ENCODE results near the gene HOXC5.

Gene HOXC5

GRCh38 chr12:53995378-53996239 lies 37.2 kb upstream of the HOXC5 start:
- no peak for DNase-seq (ENCODE audit: extremely low read depth in 1 of 2, low read depth in 1 of 2)

DNA sequence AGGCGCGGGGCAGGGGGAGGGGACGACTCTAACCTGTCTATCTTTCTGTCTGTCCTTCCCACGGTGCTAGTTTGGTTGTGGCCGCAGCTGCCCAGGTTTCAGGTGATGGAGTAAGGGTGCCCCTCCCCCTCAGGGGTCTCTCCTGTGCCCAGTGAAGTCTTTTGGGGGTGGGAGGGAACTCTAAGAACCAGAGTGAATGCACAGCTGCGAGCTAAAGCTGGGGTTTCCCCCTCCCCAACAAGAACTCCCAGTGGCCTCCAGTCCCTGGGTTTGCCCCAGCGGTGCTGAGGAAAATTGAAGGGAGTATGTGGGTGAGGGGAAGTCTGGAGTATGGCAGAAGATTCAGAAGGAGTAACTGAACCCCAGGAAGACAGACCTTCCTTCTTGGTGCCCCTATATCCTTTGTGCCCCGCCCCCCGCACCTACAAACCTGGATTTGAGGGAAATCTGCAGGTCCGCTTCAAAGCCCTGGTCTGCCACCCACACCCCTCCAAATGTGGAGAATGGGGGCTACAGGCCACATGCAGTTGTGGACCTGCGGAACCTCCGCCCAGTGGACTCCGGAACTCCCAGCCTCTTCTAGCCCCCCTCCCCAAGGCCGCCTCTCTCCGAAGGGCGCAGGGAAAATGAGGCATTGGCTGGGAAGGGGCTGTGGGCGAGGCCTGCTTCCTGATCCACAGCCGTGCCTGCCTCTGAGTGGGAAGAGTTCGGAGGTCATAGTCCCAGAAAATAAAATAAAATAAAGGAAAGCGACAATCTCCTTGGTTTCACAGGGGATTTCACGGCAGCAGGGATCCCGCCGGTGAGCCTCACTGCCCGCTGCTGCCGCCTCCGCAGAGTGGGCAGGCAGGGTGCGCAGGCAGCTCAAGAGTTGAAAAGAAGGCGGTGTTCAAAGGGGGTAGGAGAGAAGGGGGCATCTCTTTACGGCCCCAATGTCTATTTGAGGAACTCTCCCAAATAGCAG lies 36.3 kb upstream of the HOXC5 start:
- DNase-seq (ENCODE audit: extremely low read depth in 1 of 2, low read depth in 1 of 2), result no peak

GRCh38 chr12:53997204-53998109 lies 35.4 kb upstream of the HOXC5 start:
- DNase-seq (ENCODE audit: extremely low read depth in 1 of 2, low read depth in 1 of 2), result no peak

DNA sequence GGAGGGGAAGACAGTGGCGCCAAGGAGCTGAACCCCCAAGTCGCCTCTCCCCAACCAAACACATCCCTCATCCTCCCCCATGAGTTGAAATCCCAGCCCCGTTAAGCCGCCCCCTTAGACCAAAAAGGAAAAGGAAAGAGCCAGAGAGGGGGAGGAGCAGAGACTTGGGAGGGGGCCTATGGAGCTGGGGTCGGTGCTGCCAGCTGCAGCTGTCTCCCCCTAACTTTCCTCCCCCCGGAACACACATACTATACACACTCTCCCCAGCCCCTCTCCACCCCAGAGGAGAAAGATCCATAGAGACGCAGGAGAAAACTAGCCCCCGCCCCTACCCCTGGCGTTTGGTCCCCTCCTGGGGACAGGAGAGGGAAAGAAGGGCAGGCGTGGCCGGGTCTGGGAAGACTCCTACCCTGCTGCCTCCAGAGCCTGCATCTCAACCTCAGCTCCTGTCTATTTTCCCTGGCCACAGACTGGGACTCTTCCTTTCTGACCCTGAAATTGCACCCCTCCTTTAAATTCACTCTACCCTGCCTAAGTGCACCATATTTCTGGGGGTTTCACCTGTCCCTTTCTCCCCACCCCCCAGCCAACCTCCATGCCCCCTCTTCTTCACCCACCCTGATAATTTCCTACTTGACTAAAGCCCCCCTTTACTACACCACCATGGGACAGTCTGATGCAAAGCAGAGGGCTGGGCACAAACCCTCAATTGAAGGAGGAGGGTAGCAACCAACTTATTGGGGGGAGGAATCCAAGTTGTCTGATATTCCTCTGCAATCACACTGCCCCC lies 34.5 kb upstream of the HOXC5 start:
- no peak for DNase-seq (ENCODE audit: extremely low read depth in 1 of 2, low read depth in 1 of 2)

- DNase-seq (ENCODE audit: extremely low read depth in 1 of 2, low read depth in 1 of 2), result no peak
Measured at GRCh38 chr12:53998900-53999236, 34.0 kb upstream of the HOXC5 start.

GRCh38 chr12:53999559-54000115 lies 33.2 kb upstream of the HOXC5 start:
- no peak for DNase-seq (ENCODE audit: extremely low read depth in 1 of 2, low read depth in 1 of 2)

GRCh38 chr12:54000116-54001114 lies 32.4 kb upstream of the HOXC5 start, which contains the start of gene HOXC9:
Gene HOXC9, plus strand, starts transcription at chr12:54000161. Its CDS starts 28 bp downstream, at chr12:54000189.
- no peak for DNase-seq (ENCODE audit: extremely low read depth in 1 of 2, low read depth in 1 of 2)

DNA sequence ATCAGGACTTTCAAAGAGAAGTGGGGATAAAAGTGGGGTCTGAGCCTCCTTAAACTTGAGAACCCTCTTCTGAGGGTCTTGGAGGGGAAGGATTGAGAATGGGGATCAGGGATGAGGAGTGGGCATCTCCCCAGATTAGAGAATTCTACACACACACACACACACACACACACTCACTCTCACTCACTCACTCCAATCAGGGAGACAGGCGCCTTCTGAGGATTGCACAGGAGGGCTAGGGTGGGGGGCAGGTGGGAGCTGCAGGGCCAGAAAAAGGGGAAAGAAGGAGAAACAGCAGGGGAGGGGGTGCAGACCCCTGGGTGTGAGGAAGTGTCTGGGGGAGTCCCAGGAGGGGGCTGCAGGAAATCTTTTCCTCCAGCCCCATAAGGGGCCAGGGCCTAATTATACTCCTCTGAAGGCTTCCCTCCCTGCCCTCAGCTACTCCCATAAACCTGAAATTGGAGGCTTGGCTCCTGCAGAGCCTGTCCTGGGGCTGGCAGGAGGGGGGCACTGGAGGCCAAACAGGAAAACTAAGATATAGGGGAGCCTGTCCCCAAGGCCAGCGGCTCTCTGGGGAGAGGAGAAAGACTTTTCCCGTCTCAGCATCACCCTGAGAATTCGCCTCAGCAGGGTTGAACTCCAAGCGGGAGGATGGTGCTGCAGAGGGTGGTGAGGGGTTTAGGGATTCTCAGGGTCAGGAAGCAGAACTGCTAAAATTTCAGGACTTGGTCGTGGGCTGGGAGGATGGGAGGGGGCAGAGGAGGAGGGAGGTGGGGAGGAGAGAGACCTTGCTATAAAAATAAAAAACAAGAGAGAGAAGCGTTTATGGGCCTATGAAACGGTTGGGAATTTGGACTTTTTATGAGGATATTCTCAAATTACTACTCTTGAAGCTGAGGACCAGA lies 31.3 kb upstream of the HOXC5 start:
- no peak for DNase-seq (ENCODE audit: extremely low read depth in 1 of 2, low read depth in 1 of 2)

DNA sequence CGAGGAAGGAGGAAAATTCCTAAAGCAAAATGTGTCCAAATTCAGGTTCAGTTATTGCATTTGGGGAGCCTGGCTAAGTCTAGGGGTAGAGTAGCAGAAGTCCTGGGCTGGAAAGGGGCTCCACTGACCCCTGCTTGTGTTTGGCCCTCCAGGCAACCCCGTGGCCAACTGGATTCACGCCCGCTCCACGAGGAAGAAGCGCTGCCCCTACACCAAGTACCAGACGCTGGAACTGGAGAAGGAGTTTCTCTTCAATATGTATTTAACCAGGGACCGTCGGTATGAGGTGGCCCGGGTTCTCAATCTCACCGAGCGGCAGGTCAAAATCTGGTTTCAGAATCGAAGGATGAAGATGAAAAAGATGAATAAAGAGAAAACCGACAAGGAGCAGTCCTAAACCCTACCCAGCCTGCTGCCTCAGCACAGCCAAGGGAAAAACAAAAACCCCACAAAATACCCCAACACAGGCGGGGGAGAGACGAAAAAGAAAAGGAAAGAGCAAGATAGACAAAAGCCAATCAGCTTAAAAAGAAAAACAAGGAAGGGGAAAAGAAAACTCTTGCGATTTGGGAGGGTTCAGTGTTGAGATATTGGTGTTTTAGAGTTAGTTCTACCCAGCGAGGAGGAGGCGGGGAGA lies 30.5 kb upstream of the HOXC5 start:
- no peak for DNase-seq (ENCODE audit: extremely low read depth in 1 of 2, low read depth in 1 of 2)

DNA sequence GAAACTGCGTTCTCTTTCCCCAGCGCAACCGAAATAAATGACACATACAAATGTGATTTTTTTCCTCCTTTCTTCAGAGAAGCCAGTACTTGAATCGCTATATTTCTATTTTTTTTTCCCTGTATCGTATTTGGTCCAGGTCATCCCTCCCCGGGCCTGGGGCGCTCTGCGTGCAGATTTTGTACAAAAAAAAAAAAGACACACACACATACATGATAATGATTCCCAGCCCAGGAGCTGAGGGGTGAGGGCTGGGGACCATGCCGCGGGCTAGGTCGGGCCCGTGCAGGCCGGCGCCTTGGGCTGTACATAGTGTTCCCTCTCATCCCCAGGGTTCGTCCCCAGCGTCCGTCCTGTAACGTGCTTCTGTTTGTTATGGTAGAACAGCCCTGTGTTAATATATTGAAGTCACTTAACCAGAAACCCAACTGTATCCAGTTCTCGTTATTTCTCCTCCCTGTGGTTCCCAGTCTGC lies 29.9 kb upstream of the HOXC5 start:
- no peak for DNase-seq (ENCODE audit: extremely low read depth in 1 of 2, low read depth in 1 of 2)

GRCh38 chr12:54003625-54004024 lies 29.2 kb upstream of the HOXC5 start:
- no peak for DNase-seq (ENCODE audit: extremely low read depth in 1 of 2, low read depth in 1 of 2)

DNA sequence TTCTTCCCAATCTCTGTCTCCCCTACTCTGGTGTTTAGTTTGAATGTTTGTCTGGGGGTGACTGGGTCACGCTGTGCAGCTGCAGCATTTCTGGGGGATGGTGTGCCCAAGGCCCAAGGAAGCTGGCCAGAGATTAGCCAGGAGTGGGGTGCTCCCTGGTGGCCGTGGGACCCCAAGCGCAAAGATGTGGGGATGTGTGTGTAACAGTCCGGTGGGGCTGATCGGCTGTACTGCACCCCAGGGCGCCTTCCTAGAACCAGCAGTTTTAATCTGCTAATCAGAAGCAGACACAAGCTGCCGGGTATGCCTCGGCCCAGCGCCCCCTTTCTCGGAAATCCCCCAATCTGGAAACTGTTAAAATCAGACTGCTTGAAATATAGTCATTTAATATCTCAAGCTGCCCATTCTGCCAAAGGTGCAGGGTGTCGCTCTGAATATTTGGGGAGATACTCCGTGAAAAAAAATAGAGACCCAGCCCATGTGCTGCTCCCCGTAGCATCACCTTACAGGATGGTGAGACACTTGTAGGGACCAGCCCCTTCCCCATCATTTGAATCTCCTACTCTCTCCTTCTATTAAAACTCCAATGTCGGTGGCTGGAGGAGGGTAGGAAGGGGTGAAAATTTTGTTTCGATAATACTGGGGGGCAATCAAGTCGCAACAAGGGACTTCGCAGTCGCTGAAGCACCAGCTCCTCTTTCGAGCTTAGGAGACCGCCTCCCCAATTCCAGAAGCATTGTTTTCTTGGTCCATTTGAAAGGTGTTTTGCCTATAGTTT lies 28.6 kb upstream of the HOXC5 start:
- DNase-seq (ENCODE audit: extremely low read depth in 1 of 2, low read depth in 1 of 2), result no peak

DNA sequence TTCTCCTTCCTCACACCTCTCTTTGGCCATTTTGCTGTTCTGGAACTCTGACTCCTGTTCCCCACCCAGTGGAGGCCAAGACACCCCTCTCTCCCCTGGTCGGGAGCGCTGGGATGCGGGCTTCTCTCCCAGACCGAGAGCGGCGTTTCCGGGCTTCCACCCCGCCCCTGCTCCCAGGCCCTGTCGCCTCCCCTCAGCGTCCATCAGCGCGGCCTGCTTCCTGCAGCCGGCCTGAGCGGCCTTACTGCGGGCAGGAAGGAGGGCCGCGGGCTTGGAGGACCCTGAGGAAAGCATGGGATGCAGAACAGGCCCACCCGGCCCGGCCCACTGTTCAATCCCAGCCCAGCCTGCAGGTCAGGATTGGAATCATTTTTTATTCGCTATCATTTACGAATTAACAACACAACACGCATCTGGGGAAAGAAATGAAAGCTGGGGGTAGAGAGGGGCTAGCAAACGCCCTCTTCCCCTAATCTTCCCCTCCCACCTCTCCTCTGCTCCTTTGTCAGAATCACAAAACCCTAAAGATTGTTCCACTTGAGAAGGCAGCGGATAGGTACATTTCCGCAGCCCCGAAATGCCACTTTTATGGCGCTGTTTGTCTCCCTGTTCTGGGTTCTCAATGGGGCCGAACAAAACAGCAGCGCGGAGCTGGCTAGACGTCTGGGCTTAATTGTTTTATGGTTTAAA lies 27.9 kb upstream of the HOXC5 start:
- DNase-seq (ENCODE audit: extremely low read depth in 1 of 2, low read depth in 1 of 2), result no peak

GRCh38 chr12:54005531-54005852 lies 27.4 kb upstream of the HOXC5 start:
- no peak for DNase-seq (ENCODE audit: extremely low read depth in 1 of 2, low read depth in 1 of 2)

- DNase-seq (ENCODE audit: extremely low read depth in 1 of 2, low read depth in 1 of 2), result peak; percentile 62 to 81
Measured at GRCh38 chr12:54005853-54006558, 26.8 kb upstream of the HOXC5 start.
